ENCODE results near the gene TRMT10C. TPM values are rescaled to one million over a fixed set of nuclear protein-coding genes. Genes with fewer than 3 reads are reported as not detected.
A peak's percentile ranks its signal among the peaks of the same experiment; 100 is the strongest.

TRMT10C gene
- total and polyA plus RNA-seq, 9 of the 15 experiments (the other 6 are each of a cell fraction or from before 2014, with no cell fraction given) = 48.6 to 106 (median 63.9) TPM

DNA sequence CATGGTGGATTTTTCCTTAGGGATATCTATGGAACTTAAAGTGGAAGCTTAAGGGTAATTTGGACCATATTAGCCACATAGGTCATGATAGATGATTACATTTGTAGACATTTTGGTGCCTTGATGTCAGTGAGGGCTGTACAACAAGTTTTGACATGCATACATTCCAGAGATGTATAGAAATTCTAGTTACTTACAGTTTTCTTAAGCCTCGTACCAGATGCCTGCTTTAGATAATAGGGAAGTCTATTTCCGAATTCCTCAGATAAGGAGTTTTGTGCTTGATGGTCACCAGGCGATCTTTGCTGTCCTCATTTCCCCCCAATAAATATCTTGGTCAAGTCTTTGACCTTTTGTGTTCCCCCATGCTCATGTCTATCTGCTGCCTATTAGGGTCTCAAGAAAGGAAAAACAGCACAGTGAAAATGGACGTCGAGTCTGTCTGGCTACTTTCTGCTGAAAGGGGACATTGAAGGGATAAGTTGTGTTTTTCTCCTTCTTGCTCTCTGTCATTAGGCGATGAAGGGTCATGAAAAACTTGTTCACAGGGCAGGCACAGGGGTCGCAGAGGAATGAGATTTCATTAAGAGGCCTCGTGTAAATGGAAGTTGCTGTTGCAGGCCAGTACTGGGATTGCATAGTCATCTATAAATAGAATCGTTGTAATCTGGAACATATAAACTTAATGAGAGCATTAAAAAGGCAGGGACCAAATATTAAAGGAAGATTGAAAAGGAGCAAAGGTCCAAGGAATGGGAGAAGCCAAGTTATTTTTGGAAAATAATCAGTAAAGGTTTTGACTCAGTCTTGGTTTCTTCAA lies 28.7 kb upstream of the TRMT10C start (continued):
- TF ChIP-seq POLR3A (IDR thresholded peaks at IDR 0.05; ENCODE audit: borderline replicate concordance, extremely low read depth, insufficient read depth, insufficient read length) (no peak), ZNF311 (CRISPR knock-in tag; IDR thresholded peaks at IDR 0.05) (0 out of 2 replicates have a peak, but pooled peaks have one; percentile 50), ZNF263 (CRISPR knock-in tag; IDR thresholded peaks at IDR 0.05; ENCODE audit: borderline replicate concordance) (no peak), ZKSCAN8 (CRISPR knock-in tag; IDR thresholded peaks at IDR 0.05) (no peak), NONO (IDR thresholded peaks at IDR 0.05; ENCODE audit: low read depth in 2 of 2, low read length in 1 of 2) (no peak), PHTF2 (CRISPR knock-in tag; IDR thresholded peaks at IDR 0.05) (no peak; the same call in 1 of the 2 replicates), MEF2A (IDR thresholded peaks at IDR 0.05; ENCODE audit: control insufficient read depth, low read depth, low read length) (peak; percentile 67), NCOR1 (IDR thresholded peaks at IDR 0.05) (0 out of 2 replicates have a peak, but pooled peaks have one; percentile 32), L3MBTL2 (IDR thresholded peaks at IDR 0.05) (peak; percentile 31; the same call in 1 of the 2 replicates), PTBP1 (IDR thresholded peaks at IDR 0.05; ENCODE audit: low read depth, low read length) (no peak), TSC22D4 (tag; IDR thresholded peaks at IDR 0.05) (no peak), ZNF75A (CRISPR knock-in tag; IDR thresholded peaks at IDR 0.05) (no peak)
- TF ChIP-seq, protein P1, sequence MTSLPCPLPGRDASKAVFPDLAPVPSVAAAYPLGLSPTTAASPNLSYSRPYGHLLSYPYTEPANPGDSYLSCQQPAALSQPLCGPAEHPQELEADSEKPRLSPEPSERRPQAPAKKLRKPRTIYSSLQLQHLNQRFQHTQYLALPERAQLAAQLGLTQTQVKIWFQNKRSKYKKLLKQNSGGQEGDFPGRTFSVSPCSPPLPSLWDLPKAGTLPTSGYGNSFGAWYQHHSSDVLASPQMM (CRISPR knock-in tag; IDR thresholded peaks at IDR 0.05) = no peak
- TF ChIP-seq, protein P2, sequence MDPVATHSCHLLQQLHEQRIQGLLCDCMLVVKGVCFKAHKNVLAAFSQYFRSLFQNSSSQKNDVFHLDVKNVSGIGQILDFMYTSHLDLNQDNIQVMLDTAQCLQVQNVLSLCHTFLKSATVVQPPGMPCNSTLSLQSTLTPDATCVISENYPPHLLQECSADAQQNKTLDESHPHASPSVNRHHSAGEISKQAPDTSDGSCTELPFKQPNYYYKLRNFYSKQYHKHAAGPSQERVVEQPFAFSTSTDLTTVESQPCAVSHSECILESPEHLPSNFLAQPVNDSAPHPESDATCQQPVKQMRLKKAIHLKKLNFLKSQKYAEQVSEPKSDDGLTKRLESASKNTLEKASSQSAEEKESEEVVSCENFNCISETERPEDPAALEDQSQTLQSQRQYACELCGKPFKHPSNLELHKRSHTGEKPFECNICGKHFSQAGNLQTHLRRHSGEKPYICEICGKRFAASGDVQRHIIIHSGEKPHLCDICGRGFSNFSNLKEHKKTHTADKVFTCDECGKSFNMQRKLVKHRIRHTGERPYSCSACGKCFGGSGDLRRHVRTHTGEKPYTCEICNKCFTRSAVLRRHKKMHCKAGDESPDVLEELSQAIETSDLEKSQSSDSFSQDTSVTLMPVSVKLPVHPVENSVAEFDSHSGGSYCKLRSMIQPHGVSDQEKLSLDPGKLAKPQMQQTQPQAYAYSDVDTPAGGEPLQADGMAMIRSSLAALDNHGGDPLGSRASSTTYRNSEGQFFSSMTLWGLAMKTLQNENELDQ (CRISPR knock-in tag; IDR thresholded peaks at IDR 0.05; ENCODE audit: borderline replicate concordance) = no peak
- TF ChIP-seq, protein P3, sequence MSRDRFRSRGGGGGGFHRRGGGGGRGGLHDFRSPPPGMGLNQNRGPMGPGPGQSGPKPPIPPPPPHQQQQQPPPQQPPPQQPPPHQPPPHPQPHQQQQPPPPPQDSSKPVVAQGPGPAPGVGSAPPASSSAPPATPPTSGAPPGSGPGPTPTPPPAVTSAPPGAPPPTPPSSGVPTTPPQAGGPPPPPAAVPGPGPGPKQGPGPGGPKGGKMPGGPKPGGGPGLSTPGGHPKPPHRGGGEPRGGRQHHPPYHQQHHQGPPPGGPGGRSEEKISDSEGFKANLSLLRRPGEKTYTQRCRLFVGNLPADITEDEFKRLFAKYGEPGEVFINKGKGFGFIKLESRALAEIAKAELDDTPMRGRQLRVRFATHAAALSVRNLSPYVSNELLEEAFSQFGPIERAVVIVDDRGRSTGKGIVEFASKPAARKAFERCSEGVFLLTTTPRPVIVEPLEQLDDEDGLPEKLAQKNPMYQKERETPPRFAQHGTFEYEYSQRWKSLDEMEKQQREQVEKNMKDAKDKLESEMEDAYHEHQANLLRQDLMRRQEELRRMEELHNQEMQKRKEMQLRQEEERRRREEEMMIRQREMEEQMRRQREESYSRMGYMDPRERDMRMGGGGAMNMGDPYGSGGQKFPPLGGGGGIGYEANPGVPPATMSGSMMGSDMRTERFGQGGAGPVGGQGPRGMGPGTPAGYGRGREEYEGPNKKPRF (IDR thresholded peaks at IDR 0.05; ENCODE audit: low read depth, low read length) = no peak
- TF ChIP-seq, protein P4, sequence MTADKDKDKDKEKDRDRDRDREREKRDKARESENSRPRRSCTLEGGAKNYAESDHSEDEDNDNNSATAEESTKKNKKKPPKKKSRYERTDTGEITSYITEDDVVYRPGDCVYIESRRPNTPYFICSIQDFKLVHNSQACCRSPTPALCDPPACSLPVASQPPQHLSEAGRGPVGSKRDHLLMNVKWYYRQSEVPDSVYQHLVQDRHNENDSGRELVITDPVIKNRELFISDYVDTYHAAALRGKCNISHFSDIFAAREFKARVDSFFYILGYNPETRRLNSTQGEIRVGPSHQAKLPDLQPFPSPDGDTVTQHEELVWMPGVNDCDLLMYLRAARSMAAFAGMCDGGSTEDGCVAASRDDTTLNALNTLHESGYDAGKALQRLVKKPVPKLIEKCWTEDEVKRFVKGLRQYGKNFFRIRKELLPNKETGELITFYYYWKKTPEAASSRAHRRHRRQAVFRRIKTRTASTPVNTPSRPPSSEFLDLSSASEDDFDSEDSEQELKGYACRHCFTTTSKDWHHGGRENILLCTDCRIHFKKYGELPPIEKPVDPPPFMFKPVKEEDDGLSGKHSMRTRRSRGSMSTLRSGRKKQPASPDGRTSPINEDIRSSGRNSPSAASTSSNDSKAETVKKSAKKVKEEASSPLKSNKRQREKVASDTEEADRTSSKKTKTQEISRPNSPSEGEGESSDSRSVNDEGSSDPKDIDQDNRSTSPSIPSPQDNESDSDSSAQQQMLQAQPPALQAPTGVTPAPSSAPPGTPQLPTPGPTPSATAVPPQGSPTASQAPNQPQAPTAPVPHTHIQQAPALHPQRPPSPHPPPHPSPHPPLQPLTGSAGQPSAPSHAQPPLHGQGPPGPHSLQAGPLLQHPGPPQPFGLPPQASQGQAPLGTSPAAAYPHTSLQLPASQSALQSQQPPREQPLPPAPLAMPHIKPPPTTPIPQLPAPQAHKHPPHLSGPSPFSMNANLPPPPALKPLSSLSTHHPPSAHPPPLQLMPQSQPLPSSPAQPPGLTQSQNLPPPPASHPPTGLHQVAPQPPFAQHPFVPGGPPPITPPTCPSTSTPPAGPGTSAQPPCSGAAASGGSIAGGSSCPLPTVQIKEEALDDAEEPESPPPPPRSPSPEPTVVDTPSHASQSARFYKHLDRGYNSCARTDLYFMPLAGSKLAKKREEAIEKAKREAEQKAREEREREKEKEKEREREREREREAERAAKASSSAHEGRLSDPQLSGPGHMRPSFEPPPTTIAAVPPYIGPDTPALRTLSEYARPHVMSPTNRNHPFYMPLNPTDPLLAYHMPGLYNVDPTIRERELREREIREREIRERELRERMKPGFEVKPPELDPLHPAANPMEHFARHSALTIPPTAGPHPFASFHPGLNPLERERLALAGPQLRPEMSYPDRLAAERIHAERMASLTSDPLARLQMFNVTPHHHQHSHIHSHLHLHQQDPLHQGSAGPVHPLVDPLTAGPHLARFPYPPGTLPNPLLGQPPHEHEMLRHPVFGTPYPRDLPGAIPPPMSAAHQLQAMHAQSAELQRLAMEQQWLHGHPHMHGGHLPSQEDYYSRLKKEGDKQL (CRISPR knock-in tag; IDR thresholded peaks at IDR 0.05; ENCODE audit: borderline replicate concordance) = no peak
